ENCODE data around the gene PHF21A. TPM values are rescaled to one million over a fixed set of nuclear protein-coding genes. Genes with fewer than 3 reads are reported as not detected.
A peak's percentile ranks its signal among the peaks of the same experiment; 100 is the strongest.

PHF21A gene
- polyA plus RNA-seq, 1 experiment = 29.0 TPM

DNA sequence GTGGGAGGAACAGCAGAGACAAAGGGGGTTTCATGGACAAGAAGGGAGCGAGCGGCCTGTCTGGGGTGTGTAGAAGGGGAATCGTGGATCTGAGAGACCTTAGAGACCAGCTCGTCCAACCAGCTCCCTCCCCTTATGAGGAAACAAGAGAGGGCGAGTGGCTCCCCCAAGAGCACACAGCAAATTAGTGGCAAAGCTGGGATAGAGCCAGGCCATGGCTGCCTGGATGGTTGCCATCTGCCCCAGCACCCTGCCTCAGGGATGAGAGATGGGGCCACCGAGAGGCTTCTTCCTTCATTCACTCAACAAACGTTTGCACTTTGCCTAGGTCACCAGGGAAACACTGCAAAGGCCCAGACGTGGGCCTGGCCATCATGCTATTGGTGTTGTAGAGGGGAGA lies 231.7 kb downstream of the PHF21A start:
- TF ChIP-seq, protein P1, sequence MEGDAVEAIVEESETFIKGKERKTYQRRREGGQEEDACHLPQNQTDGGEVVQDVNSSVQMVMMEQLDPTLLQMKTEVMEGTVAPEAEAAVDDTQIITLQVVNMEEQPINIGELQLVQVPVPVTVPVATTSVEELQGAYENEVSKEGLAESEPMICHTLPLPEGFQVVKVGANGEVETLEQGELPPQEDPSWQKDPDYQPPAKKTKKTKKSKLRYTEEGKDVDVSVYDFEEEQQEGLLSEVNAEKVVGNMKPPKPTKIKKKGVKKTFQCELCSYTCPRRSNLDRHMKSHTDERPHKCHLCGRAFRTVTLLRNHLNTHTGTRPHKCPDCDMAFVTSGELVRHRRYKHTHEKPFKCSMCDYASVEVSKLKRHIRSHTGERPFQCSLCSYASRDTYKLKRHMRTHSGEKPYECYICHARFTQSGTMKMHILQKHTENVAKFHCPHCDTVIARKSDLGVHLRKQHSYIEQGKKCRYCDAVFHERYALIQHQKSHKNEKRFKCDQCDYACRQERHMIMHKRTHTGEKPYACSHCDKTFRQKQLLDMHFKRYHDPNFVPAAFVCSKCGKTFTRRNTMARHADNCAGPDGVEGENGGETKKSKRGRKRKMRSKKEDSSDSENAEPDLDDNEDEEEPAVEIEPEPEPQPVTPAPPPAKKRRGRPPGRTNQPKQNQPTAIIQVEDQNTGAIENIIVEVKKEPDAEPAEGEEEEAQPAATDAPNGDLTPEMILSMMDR (IDR thresholded peaks at IDR 0.05; ENCODE audit: low read depth, low read length) = no peak
- DNase-seq (ENCODE audit: low read depth, low spot score) = no peak
- H3K27ac ChIP-seq (ENCODE audit: low read depth, low read length) = no peak overlapping the region
- ChIA-PET POLR2A (no interaction called here), CTCF (no interaction called here)
- no peaks in the 10 kb centered on the region; the same call in 1 of the 2 replicates for H3K9me3 ChIP-seq (ENCODE audit: control insufficient read depth, insufficient read depth, low read length)
- peaks cover 38% of the 10 kb centered on the region for H3K27me3 ChIP-seq (ENCODE audit: control insufficient read depth, insufficient read depth, low read length)
- H3K4me3 ChIP-seq (ENCODE audit: low read depth, low read length) = no peak overlapping the region

DNA sequence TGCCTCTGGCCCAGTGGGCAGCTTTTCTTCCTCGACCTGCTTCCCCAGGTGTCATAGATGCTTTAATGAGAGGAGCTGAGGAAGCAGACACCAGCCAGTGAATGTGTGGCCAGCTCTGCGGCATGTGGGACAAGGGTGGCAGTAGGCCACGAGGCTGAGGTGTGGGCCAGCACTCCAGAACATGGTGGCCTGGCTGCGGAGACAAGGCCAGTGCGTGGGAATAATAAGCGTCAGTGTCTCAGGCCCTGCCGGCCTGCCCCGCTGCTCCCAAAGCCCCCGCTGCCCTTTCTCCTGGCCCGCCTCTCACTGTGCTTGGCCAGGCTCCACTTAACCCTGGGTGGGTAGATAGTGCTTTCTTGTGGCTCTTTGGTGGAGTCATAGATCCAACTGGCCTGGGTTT lies 233.7 kb downstream of the PHF21A start:
- CTCF ChIA-PET = no interaction called here
- H3K27ac ChIP-seq (ENCODE audit: low read depth, low read length) = no peak overlapping the region
- H3K27me3 ChIP-seq (ENCODE audit: control insufficient read depth, insufficient read depth, low read length) = peaks cover 25% of the 10 kb centered on the region
- no peak overlapping the region for H3K4me3 ChIP-seq (ENCODE audit: low read depth, low read length)
- POLR2A ChIA-PET = no interaction called here
- no peak for DNase-seq (ENCODE audit: low read depth, low spot score)
- TF ChIP-seq, protein P1 (IDR thresholded peaks at IDR 0.05; ENCODE audit: low read depth, low read length) = no peak
- no peaks in the 10 kb centered on the region; the same call in 1 of the 2 replicates for H3K9me3 ChIP-seq (ENCODE audit: control insufficient read depth, insufficient read depth, low read length)

DNA sequence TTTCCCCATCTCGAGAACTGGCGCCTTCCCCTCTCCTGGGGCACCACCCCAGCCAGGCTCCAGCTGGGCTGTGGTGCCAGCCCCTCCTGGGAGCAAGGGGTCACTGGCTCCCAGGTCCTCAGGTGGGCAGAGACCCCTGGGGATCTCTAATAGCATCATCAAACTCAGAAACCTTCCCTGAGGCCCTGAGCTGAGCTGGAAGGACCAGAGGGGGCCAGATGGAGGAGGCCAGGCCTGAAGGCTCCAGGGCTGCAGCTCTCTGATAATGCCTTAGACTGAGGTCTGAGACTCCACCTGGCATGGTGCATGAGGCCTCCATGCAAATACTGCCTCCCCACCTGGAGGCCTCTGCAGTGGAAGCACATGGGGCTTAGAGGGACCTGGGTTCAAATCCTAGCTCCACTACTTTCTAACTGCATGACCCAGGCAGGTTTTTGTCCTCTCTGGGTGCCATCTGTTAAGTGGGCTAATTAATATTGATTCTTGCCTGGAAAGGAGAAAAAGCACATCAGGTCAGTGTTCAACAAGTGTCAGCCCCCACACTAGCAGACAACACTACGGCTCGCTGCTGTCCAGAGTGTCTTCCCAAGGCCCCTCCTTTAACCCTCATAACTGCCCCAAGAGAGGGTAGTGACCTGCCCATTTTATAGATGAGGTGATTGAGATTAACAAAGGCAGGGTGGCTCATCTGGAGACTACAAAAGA lies 234.3 kb downstream of the PHF21A start:
- peaks cover 25% of the 10 kb centered on the region for H3K27me3 ChIP-seq (ENCODE audit: control insufficient read depth, insufficient read depth, low read length)
- no peak overlapping the region for H3K4me3 ChIP-seq (ENCODE audit: low read depth, low read length)
- TF ChIP-seq, protein P1 (IDR thresholded peaks at IDR 0.05; ENCODE audit: low read depth, low read length) = no peak
- H3K27ac ChIP-seq (ENCODE audit: low read depth, low read length) = no peak overlapping the region
- DNase-seq (ENCODE audit: low read depth, low spot score) = no peak
- H3K9me3 ChIP-seq (ENCODE audit: control insufficient read depth, insufficient read depth, low read length) = no peaks in the 10 kb centered on the region; the same call in 1 of the 2 replicates
- ChIA-PET CTCF (no interaction called here), POLR2A (no interaction called here)

DNA sequence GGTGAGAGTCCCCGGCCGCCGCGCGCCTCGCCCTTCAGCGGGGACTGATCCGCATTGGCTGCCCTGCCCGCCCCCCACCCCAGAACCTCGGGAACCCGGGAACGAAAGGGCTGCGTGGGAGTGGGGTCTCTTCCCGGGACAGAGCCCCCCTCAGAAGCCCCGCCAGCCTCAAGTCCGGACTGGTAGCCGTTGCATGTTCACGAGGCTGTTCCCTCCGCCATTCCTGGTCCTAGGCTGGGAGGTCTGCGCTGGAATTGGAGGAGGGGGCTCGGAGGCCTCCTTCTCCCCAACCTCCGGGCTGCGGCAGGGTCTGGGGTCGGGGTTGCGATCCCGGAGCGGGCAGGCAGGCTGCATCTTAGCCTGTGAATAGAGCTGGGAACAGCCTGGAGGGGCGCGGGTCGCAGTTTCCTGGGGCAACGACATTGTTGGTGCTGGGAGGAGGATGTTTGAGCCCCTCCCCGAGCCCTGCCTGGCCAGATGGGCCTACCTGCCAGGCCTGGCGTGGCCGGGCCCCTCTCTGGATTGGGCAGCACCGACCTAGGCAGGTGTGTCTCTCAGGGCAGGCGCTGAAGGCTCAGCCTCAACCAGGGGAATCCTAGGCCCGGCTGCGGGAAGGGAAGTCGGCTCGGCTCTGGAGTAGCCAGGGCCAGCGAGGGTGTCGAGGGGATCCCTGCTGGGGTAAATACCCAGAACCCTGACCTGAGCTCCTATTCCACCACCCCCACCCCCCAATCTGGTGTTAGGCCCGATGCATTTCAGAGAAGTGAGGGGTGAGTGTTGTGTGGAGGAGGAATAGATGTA lies 235.1 kb downstream of the PHF21A start:
- ChIA-PET CTCF (no interaction called here), POLR2A (no interaction called here)
- TF ChIP-seq, protein P1 (IDR thresholded peaks at IDR 0.05; ENCODE audit: low read depth, low read length) = no peak
- Histone ChIP-seq H3K9me3 (ENCODE audit: control insufficient read depth, insufficient read depth, low read length) (no peaks in the 10 kb centered on the region; the same call in 1 of the 2 replicates), H3K27me3 (ENCODE audit: control insufficient read depth, insufficient read depth, low read length) (peaks cover 24% of the 10 kb centered on the region), H3K4me3 (ENCODE audit: low read depth, low read length) (peak overlapping the region; percentile 47), H3K27ac (ENCODE audit: low read depth, low read length) (no peak overlapping the region)
- DNase-seq (ENCODE audit: low read depth, low spot score) = no peak
